T-helper 1 cell treated with Interleukin-12 subunit alpha and Interleukin-12 subunit beta and Interleukin-4 antibody, amounts not matched to agents 30 μg/mL and 1 μg/mL, for 36 hours (primary cell): Measurements from ENCODE around the gene CD151.
A peak's percentile ranks its signal among the peaks of the same experiment; 100 is the strongest.

Experiments
- H3K27ac Mint-ChIP-seq: one replicate; pipeline ENCODE4 v1.8.0; 2021; ENCODE audit warnings: mild to moderate bottlenecking, mixed read lengths
- H3K27me3 Mint-ChIP-seq: one replicate; pipeline ENCODE4 v1.8.0; 2021; ENCODE audit warnings: low read depth, mixed read lengths
- H3K36me3 Mint-ChIP-seq: one replicate; pipeline ENCODE4 v1.8.0; 2021; ENCODE audit warnings: low read depth, mixed read lengths
- H3K4me1 Mint-ChIP-seq: one replicate; pipeline ENCODE4 v1.8.0; 2021; ENCODE audit warnings: low read depth, mixed read lengths
- H3K4me3 Mint-ChIP-seq: one replicate; pipeline ENCODE4 v1.8.0; 2021; ENCODE audit warnings: mild to moderate bottlenecking, moderate library complexity, mixed read lengths
- H3K9me3 Mint-ChIP-seq: one replicate; pipeline ENCODE4 v1.8.0; 2021; ENCODE audit warnings: mixed read lengths

Gene CD151

DNA sequence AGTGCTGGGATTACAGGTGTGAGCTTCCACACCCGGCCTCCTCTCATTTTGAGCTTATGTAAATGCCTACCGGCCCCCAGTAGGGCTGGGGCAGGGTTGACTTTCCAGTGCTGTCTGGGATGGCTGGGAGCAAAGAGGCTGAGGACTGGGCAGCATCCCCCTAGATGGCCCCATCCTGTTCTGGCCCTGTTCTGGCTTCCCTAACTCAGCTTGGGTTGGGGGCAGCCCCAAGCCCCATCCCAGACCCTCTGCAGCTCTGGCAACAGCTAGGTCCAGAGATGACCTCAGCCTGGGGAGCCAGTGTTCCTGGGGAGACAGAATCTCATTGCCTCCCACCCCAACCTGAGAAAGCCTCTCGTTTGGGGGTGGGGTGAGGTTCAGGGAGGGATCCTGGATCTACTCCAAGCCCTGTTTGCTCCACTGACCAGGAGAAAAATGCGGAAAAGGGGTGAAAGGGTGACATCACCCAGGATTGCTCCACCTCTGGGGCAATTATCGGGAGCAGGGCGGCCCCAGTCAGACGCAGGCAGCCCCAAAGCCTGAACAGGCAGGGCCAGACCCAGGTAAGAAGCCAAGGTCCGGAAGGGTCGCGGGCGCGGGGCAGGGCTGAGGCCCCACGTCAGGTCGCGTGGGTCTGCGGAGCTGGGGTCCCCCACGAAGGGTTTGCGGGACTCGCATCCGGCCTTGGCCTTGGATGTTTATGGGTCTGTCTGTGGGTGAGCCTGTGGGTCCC, 14.2 kb upstream of the CD151 start, which contains the start of gene PNPLA2:
Gene PNPLA2, plus strand, starts transcription at position 519 of the 733 bp plus-strand sequence. CDS start 805 bp downstream, outside the sequence.
- peaks cover 3% of the 10 kb centered on the region for H3K36me3 Mint-ChIP-seq
- peak within 1 kb of the TSS; percentile 70 for H3K27ac Mint-ChIP-seq
- peak within 1 kb of the TSS; percentile 84 for H3K4me3 Mint-ChIP-seq
- no peaks in the 10 kb centered on the region for H3K27me3 Mint-ChIP-seq
- peaks cover 7% of the 10 kb centered on the region for H3K4me1 Mint-ChIP-seq
- H3K9me3 Mint-ChIP-seq: no peaks in the 10 kb centered on the region

DNA sequence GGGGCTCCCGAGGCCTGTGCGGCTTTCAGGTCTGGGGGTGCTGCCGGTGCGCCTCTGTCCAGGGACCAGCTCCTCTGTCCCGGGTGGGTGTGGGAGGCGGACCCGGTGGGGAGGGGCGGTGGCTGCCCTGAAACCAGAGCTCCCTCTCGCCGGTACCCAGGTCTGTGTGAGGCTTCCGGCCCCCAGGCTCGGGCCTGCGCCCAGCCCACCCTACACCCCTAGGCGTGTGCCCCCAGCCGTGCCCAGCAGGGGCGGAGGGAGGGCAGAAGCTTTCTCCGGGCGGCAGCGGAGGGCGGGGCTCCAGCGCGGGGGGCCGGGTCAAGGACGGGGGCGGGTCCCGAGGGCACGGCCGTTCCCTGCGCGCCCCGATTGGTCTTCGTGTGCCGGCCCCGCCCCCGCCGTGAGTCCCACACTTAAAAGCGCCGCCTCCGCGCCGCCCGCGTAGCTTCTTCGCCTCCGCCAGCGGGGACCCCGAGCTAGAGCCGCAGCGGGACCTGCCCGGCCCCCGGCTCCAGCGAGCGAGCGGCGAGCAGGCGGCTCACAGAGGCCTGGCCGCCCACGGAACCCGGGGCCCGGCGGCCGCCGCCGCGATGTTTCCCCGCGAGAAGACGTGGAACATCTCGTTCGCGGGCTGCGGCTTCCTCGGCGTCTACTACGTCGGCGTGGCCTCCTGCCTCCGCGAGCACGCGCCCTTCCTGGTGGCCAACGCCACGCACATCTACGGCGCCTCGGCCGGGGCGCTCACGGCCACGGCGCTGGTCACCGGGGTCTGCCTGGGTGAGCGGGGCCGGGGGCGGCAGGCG, 13.4 kb upstream of the CD151 start:
- Mint-ChIP-seq H3K9me3 (no peaks in the 10 kb centered on the region), H3K27ac (peak overlapping the region; percentile 62)

DNA sequence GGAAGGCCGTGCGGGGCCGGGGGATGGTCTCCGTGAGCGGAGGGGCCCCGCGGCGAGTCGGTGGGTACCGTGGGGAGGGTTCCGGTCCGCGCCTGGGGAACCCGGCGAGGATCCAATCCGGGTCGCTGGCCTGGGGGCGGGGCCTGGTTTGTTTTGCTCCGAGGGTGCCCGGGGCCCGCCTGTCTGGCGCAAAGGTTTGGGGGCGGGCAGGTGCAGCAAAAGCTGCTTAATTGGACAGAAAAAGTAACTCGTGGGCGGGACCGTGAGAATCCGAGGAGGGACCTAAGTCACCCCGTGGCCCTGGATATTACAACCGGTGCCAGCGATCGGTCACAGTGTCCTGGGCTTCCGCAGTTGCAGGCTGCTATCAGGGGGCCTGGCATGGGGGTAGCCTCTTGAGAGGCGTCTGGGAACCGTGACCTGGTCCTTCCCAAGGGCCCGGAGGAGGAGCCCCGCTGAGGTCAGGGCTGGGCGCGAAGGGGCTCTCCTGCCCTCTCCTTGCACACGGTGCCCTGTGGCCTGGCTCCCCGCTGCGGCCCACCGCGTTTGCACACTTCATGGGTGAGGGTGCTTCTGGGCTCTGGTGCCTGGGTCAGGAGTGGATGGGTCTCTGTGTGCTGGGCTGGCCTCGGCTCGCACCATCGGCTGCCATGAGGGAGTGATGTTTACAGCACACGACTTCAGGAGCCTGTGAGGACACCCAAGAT, 12.7 kb upstream of the CD151 start:
- Mint-ChIP-seq H3K36me3 (peaks cover 3% of the 10 kb centered on the region), H3K4me1 (peaks cover 7% of the 10 kb centered on the region), H3K27me3 (no peaks in the 10 kb centered on the region), H3K4me3 (peak overlapping the region; percentile 82), H3K9me3 (no peaks in the 10 kb centered on the region), H3K27ac (peak overlapping the region; percentile 78)

More for the DNA sequence above, 13.4 kb upstream of the CD151 start:
- no peaks in the 10 kb centered on the region for H3K36me3 Mint-ChIP-seq
- peaks cover 7% of the 10 kb centered on the region for H3K4me1 Mint-ChIP-seq
- H3K4me3 Mint-ChIP-seq: peak overlapping the region; percentile 84
- no peaks in the 10 kb centered on the region for H3K27me3 Mint-ChIP-seq

DNA sequence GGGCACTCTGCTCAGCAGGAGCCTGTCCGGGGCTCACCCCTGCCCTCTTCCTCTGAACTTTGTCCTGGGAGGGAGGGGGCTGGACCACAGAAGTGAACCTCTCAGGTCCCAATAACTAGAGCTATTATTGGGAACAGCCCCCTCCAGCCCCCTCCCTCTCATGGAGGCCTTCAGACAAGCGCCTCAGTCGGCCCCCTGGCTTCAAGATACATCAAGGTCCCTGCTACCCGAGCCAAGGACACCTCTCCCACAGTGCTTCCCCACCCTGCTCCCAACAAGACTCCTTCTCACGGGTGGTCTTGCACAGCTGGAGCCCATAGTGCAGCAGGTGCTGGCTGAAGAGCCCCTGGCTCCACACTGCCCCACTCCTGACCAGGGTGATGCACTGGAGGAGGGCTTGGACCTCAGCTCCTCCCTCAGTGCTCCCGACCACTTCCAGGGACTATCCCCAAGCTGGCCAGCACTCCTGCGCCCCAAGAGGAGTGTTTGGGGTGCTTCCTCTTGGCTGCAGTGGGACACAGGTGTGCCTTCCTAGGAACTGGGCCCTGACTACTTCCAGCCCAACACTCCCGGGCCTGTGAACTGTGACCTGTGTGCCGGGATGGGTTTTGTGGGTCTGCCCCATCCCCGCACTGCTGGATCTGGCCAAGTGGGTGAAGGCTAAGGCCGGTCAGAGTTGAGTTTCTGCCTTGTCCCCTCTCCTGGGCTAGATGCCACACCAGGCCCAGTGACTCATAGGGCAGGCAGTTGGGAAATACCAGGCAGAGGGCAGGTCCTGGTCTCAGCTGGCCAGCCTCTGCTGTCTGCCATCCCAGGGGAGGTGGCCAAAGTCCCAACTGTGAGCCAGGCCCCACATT, 11.9 kb upstream of the CD151 start:
- H3K27ac Mint-ChIP-seq: peak overlapping the region; percentile 20

DNA sequence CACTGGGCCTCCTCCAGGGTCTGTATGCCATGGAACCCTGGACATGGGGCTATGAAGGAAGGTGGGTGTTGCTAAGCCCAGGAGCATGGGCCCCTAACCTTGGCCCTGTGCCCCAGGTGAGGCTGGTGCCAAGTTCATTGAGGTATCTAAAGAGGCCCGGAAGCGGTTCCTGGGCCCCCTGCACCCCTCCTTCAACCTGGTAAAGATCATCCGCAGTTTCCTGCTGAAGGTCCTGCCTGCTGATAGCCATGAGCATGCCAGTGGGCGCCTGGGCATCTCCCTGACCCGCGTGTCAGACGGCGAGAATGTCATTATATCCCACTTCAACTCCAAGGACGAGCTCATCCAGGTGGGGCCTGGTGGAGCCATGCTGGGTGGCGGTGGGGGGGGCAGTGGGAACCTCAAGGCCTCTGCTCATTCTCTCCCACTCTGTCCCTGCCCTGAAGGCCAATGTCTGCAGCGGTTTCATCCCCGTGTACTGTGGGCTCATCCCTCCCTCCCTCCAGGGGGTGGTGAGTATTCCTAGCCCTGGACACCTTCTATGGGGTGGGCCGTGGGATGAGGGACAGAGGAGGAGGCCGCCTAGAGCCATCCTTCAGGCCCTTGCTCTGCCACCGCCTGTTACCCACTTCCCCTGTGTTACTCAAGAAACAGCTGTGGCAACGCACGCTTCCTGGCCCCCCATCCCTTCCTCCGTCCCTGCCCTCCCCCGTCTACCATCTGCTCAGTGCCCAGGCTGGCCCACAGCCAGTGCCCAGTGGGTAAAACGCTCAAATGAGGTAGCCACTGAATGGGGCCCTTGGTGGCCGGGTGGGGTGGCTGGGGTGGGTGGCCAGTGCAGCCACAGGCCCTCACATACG, 11.0 kb upstream of the CD151 start:
- Mint-ChIP-seq H3K4me3 (no peak overlapping the region), H3K27ac (no peak overlapping the region), H3K36me3 (peaks cover 6% of the 10 kb centered on the region), H3K9me3 (no peaks in the 10 kb centered on the region), H3K27me3 (no peaks in the 10 kb centered on the region), H3K4me1 (peaks cover 6% of the 10 kb centered on the region)

More for the DNA sequence above, 11.9 kb upstream of the CD151 start:
- H3K36me3 Mint-ChIP-seq: peaks cover 6% of the 10 kb centered on the region
- no peaks in the 10 kb centered on the region for H3K27me3 Mint-ChIP-seq
- peak overlapping the region; percentile 82 for H3K4me3 Mint-ChIP-seq
- no peaks in the 10 kb centered on the region for H3K9me3 Mint-ChIP-seq
- peaks cover 7% of the 10 kb centered on the region for H3K4me1 Mint-ChIP-seq

DNA sequence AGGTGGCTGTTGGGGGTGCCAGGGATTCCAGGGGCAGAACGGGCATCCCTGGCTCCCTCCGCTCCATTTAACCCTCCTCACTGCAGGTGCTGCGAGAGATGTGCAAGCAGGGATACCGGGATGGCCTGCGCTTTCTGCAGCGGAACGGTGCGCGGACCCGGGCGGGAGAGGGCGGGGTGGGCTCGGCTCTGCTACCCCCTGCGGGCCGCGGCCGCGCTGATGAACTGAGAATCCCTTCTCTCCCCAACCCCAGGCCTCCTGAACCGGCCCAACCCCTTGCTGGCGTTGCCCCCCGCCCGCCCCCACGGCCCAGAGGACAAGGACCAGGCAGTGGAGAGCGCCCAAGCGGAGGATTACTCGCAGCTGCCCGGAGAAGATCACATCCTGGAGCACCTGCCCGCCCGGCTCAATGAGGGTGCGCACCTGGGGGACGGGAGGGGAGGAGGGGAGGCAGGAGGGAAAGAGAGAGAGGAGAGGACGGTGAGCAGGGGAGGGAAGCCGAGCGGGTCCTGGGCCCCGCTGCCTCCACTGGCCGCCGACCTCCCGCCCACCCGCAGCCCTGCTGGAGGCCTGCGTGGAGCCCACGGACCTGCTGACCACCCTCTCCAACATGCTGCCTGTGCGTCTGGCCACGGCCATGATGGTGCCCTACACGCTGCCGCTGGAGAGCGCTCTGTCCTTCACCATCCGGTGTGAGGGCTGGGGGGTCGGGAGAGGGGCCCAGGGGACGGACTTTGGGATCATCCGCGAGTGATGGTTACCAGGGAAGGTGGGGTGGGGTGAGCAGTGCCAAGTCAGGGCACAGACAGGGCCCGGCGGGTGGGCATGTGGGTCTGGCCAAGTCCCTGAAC, 9.1 kb upstream of the CD151 start:
- H3K4me3 Mint-ChIP-seq: no peak overlapping the region
- H3K36me3 Mint-ChIP-seq: peaks cover 6% of the 10 kb centered on the region
- peaks cover 13% of the 10 kb centered on the region for H3K27me3 Mint-ChIP-seq
- peaks cover 8% of the 10 kb centered on the region for H3K4me1 Mint-ChIP-seq
- H3K27ac Mint-ChIP-seq: no peak overlapping the region
- H3K9me3 Mint-ChIP-seq: no peaks in the 10 kb centered on the region

DNA sequence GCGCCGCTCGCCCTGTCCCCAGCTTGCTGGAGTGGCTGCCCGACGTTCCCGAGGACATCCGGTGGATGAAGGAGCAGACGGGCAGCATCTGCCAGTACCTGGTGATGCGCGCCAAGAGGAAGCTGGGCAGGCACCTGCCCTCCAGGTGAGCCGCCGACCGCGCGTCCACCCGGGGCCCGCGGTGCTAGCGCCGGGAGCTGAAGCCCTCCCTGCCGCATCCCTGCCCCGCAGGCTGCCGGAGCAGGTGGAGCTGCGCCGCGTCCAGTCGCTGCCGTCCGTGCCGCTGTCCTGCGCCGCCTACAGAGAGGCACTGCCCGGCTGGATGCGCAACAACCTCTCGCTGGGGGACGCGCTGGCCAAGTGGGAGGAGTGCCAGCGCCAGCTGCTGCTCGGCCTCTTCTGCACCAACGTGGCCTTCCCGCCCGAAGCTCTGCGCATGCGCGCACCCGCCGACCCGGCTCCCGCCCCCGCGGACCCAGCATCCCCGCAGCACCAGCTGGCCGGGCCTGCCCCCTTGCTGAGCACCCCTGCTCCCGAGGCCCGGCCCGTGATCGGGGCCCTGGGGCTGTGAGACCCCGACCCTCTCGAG, 8.4 kb upstream of the CD151 start:
- H3K36me3 Mint-ChIP-seq: peaks cover 6% of the 10 kb centered on the region
- H3K9me3 Mint-ChIP-seq: no peaks in the 10 kb centered on the region
- peaks cover 8% of the 10 kb centered on the region for H3K4me1 Mint-ChIP-seq
- H3K27me3 Mint-ChIP-seq: peaks cover 20% of the 10 kb centered on the region
- no peak overlapping the region for H3K4me3 Mint-ChIP-seq
- H3K27ac Mint-ChIP-seq: no peak overlapping the region

DNA sequence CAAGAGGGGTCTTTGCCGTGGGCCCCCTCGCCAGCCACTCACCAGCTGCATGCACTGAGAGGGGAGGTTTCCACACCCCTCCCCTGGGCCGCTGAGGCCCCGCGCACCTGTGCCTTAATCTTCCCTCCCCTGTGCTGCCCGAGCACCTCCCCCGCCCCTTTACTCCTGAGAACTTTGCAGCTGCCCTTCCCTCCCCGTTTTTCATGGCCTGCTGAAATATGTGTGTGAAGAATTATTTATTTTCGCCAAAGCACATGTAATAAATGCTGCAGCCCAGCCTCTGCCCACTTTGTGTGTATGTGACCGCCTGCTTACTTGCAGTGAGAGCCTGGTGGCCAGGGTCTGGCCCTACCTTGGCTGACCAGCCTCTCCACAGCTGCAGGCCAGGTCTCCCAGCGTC, 7.8 kb upstream of the CD151 start:
- H3K36me3 Mint-ChIP-seq: peaks cover 6% of the 10 kb centered on the region
- H3K9me3 Mint-ChIP-seq: no peaks in the 10 kb centered on the region
- H3K4me1 Mint-ChIP-seq: peaks cover 8% of the 10 kb centered on the region
- H3K27ac Mint-ChIP-seq: no peak overlapping the region
- H3K4me3 Mint-ChIP-seq: no peak overlapping the region
- peaks cover 26% of the 10 kb centered on the region for H3K27me3 Mint-ChIP-seq

DNA sequence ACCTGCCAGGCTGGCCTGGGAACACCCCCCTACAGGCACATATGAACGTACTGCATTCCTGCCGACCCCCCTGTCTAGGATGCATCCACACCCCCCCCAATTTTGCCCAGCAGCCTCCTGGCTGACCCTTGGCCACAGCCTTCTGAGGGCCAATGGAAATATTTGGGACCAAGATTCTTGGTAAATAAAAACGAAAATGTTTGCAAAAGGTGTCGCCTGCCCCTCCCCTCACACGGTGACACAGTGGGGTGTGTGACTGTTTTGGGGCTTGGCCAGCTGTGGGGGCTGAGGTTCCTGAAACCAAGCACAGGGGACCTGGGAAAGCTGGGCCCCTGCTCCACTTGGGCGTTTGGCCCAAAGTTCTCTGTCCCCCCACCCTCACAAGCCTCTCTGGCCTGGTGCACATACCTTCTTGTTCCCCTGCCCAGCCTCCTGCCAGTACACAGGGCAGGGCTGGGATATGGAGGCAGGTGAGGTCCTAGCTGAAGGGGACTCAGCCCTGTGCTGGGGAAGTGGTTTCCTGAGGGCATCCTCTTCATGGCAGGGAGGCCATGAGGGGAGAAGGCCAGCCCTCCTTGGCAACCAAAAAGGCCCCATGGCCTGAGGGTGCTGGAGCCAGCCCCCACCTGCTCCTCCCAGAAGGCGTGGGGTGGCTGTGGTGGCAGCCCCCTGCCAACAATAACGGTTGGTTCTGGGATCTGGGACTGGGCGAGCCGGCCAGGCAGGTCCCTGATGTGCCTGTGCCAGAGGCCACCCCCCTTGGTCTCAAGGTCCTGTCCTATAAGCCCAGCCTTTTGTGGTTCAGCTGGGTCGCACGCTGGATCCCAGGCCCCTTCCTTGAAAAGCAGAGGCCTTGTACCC, 7.2 kb upstream of the CD151 start:
- peaks cover 8% of the 10 kb centered on the region for H3K4me1 Mint-ChIP-seq
- H3K27me3 Mint-ChIP-seq: peaks cover 27% of the 10 kb centered on the region
- no peak overlapping the region for H3K27ac Mint-ChIP-seq
- H3K4me3 Mint-ChIP-seq: no peak overlapping the region
- no peaks in the 10 kb centered on the region for H3K9me3 Mint-ChIP-seq
- peaks cover 6% of the 10 kb centered on the region for H3K36me3 Mint-ChIP-seq

DNA sequence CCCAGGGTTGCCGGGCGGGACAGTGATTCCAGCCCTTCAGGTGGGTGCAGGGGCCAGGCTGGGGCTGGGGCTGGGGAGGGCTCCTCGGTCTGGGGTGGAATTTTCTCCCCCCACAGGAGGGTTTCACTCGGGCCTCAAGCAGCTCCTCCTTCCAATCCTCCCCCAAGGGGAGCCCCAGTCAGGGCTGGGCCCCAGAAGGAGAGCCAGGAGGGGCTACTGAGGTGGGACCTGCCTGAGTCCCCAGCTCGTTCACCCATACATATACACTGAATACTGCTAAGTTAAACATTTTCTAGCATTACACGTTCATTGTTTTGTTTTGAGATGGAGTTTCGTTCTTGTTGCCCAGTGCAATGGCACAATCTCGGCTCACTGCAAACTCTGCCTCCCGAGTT, 6.5 kb upstream of the CD151 start:
- H3K9me3 Mint-ChIP-seq: no peaks in the 10 kb centered on the region
- peaks cover 6% of the 10 kb centered on the region for H3K36me3 Mint-ChIP-seq
- peak overlapping the region; percentile 76 for H3K4me3 Mint-ChIP-seq
- no peak overlapping the region for H3K27ac Mint-ChIP-seq
- peaks cover 30% of the 10 kb centered on the region for H3K27me3 Mint-ChIP-seq
- H3K4me1 Mint-ChIP-seq: peaks cover 5% of the 10 kb centered on the region

DNA sequence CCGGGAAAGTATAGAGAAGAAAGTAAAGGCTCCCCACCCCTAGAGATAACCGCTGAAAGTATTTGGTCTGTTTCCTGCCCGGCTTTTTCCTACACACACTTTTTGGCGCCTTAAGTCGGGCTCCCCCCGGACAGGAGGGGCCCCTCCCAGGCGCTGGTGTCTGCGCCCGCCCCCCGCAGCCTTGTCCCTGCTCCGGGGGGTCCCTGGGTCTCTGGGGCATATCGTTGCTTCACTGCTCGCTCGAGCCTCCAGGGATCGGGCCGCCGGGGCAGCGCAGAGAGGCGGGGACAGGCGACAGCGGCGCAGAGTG, 6.0 kb upstream of the CD151 start:
- Mint-ChIP-seq H3K27ac (peak overlapping the region; percentile 49), H3K36me3 (peaks cover 6% of the 10 kb centered on the region), H3K27me3 (peaks cover 36% of the 10 kb centered on the region), H3K4me1 (peaks cover 4% of the 10 kb centered on the region), H3K4me3 (peak overlapping the region; percentile 76), H3K9me3 (no peaks in the 10 kb centered on the region)
